Measurements from ENCODE around the gene KIT.

KIT gene

DNA sequence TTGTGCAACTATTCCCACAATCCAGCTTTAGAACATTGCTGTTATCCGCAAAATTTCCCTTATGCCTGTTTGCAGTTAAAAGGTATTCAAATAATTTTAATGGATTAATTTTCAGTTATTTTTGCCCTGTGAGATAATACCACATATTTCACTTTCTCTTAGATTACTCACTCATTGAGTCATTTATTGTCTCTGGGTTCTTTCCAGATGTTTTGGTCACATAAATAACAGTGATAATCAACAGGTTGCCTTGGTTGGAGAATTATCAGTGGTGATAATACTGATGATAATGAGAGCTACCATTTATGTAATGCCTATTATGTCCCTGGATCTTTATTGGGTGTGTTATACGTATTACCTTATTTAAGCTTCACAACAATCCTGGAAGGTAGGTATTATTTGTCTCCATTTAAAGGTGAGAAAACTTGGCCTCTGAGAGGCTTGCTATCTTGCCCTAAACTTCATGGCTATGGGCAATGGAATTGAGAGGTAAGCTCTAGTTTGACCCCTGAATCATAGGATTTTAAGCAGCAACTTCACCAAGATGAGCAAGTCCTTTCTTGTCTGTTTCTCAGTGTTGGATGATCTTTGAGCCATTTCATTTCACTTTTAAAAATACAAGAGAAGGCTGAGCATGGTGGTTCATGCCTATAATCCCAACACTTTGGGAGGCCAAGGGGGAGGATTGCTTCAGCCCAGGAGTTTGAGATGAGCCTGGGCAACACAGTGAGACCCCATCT, 87.4 kb downstream of the KIT start:
- no peak for DNase-seq (ENCODE audit: low read depth, low spot score)

- DNase-seq (ENCODE audit: low read depth, low spot score): no peak
Measured at GRCh38 chr4:54746218-54746617, 88.5 kb downstream of the KIT start.

DNA sequence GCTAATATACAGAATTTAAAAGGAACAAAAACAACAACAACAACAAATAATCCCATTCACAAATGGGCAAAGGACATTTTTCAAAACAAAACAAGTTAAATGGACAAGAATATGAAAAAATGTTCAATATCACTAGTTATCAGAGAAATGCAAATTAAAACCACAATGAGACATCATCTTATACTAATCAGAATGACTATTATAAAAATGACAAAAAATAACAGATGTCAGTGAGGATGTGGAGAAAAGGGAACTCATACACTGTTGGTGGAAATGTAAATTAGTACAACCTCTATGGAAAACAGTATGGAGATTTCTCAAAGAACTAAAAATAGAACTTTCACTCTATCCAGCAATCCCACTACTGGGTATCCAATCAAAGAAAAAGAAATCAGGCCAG, 92.6 kb downstream of the KIT start:
- DNase-seq (ENCODE audit: low read depth, low spot score): no peak

DNA sequence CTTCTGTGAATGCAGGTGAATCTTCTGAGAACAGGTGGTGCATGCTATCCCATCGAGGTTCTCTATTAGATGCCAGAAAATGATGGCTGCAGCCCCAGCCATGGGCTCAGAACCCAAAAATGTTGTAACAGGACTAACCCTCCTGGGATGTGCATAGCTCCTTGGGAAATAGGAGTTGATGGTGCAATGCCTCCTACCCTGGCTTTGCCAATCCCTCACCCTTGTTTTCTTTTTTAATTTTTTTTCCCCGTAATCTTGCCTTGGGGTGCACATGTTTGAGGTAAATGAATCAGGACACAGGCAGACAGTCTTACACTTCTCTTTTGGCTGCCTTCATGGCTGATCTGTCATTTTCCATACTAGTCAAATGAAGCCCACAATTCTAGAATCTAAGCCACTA, 96.6 kb downstream of the KIT start:
- DNase-seq (ENCODE audit: low read depth, low spot score): no peak

- no peak for DNase-seq (ENCODE audit: low read depth, low spot score)
Measured at GRCh38 chr4:54764476-54764875, 106.7 kb downstream of the KIT start.

- DNase-seq (ENCODE audit: low read depth, low spot score): no peak
Measured at GRCh38 chr4:54767376-54767775, 109.6 kb downstream of the KIT start.

GRCh38 chr4:54773022-54773421, 115.3 kb downstream of the KIT start:
- no peak for DNase-seq (ENCODE audit: low read depth, low spot score)

DNA sequence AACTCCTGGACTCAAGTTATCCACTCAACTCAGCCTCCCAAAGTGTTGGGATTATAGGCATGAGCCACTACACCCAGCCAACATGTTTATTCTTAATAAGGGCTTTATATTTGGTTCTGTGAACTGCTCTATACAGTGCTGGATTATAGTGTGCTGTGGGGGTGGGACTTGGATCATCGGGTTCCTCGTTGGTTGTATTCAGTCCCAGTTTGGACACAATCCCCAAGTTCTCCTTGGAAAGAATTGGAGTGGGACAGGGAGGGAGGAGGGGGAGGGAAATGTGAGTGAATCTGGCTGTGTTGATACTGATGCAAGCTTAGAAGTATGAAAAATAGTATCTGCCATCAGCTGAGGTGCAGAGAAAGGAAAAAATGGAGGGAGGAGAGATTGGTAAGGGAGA, 121.3 kb downstream of the KIT start:
- DNase-seq (ENCODE audit: low read depth, low spot score): no peak

GRCh38 chr4:54779476-54780148, 121.9 kb downstream of the KIT start:
- DNase-seq (ENCODE audit: low read depth, low spot score): no peak

DNA sequence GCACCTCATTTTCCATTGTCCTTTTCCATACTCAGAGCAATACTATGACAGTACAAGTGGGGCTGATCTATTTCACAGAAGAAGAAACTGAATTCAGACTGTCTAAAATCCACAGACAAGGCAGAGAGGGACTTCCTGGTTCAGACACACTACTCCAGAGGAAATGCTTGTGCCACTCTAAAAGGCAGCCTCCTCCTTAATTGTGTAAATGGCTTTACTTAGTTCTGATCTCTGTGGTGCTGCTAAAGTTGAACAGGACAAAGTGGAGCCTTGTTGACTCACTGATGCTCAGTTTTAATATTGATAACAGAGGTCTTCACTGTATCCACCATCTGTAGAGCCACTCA, 122.4 kb downstream of the KIT start:
- no peak for DNase-seq (ENCODE audit: low read depth, low spot score)

DNA sequence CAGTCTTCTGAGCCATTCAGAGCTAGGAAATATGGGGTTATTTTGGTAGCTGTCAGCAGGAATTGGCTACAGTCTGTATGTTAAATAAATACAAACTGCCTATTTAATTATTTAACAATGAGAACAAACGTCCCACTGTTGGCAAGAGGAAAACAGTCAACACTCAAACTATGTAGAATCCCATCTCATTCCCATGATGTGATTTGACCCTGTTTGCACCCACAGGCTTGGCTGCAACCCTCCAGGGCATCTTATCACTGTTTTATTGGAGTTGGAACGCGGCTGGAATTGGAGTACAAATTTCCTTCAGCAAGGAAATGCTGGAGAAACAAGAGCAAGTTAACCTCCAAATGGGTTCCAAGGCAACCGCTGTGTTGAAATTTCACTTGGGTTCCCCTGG, 124.0 kb downstream of the KIT start:
- no peak for DNase-seq (ENCODE audit: low read depth, low spot score)

- no peak for DNase-seq (ENCODE audit: low read depth, low spot score)
Measured at GRCh38 chr4:54783402-54784110, 125.8 kb downstream of the KIT start.

DNA sequence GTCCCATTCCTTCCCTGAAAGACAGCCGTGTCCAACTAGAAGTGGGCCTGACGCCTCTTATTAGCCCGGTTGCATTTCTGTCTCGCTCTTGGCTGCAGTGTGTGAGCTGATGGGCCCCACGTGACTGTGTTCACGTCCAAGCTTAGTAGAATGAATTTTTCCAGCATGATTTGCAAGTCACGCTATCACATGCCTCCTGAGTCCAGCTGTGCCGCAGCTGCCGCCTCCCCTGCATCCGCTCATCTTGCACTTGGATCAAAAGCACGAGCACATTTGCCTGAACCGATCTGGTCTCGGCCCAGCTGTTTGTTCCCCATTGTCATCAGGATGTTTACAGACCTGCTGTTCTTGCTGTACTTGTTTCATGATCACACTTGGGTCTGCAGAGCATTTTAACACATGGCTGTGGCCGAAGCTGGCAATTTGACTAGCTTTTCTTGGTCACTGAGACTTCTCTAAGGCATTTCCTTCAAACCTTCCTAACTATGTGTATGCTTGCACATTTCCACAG, 126.5 kb downstream of the KIT start:
- DNase-seq (ENCODE audit: low read depth, low spot score): no peak
